COLO668 (cell line): ENCODE results near the gene JUNB.

Source experiments
- DNase-seq: peaks from one replicate; lab custom pipeline; 2025; ENCODE audit not compliant: unreplicated experiment; lab: John Stamatoyannopoulos, UW

JUNB gene

GRCh38 chr19:12773571-12773970 lies 17.7 kb upstream of the JUNB start:
- no peak for DNase-seq

- peak; percentile 99 for DNase-seq
Observed at GRCh38 chr19:12774588-12775555, 16.4 kb upstream of the JUNB start, which contains the start of gene HOOK2. Gene HOOK2 (minus strand): TSS chr19:12775552. CDS start chr19:12775449, 103 bp downstream.

- peak; percentile 87 for DNase-seq
Observed at GRCh38 chr19:12777217-12778016, 13.9 kb upstream of the JUNB start.

GRCh38 chr19:12778017-12778904 lies 13.0 kb upstream of the JUNB start:
- peak; percentile 88 for DNase-seq

- no peak for DNase-seq
Observed at GRCh38 chr19:12778905-12779161, 12.5 kb upstream of the JUNB start.

- DNase-seq = peak; percentile 43
Observed at GRCh38 chr19:12779162-12779993, 11.9 kb upstream of the JUNB start.

GRCh38 chr19:12782174-12782423 lies 9.2 kb upstream of the JUNB start:
- no peak for DNase-seq

- DNase-seq = peak; percentile 85
Observed at GRCh38 chr19:12782424-12783290, 8.6 kb upstream of the JUNB start.

GRCh38 chr19:12783291-12783848 lies 7.9 kb upstream of the JUNB start:
- DNase-seq = no peak

- DNase-seq = no peak
Observed at GRCh38 chr19:12783849-12784393, 7.4 kb upstream of the JUNB start.

GRCh38 chr19:12784394-12784870 lies 6.9 kb upstream of the JUNB start:
- DNase-seq = no peak

GRCh38 chr19:12784871-12785430 lies 6.3 kb upstream of the JUNB start:
- DNase-seq = no peak

- DNase-seq = no peak
Observed at GRCh38 chr19:12785431-12786031, 5.8 kb upstream of the JUNB start.

- no peak for DNase-seq
Observed at GRCh38 chr19:12786141-12786870, 5.0 kb upstream of the JUNB start.

- no peak for DNase-seq
Observed at GRCh38 chr19:12786952-12787351, 4.3 kb upstream of the JUNB start.

GRCh38 chr19:12787458-12787857 lies 3.8 kb upstream of the JUNB start:
- no peak for DNase-seq

- no peak for DNase-seq
Observed at GRCh38 chr19:12788042-12788681, 3.1 kb upstream of the JUNB start.
